GM21825 (cell line): ENCODE measurements around the gene RRBP1.
"Not testable (repeated sequence)": the region's sequence is repeated elsewhere in the genome, so short reads cannot be mapped to it uniquely, and the experiment has no call there.

ENCODE experiments used
- ATAC-seq: cut with Tn5 transposase; IDR thresholded peaks from one replicate; pipeline ENCODE4 v1.9.1; 2021; ENCODE audit warnings: mild to moderate bottlenecking, moderate library complexity; ENCODE audit not compliant: unreplicated experiment

RRBP1 gene

GRCh38 chr20:17664025-17664633, 17.9 kb downstream of the RRBP1 start:
- no peak for ATAC-seq

GRCh38 chr20:17663486-17663885, 18.6 kb downstream of the RRBP1 start:
- no peak for ATAC-seq

GRCh38 chr20:17663040-17663399, 19.0 kb downstream of the RRBP1 start:
- ATAC-seq, result no peak

DNA sequence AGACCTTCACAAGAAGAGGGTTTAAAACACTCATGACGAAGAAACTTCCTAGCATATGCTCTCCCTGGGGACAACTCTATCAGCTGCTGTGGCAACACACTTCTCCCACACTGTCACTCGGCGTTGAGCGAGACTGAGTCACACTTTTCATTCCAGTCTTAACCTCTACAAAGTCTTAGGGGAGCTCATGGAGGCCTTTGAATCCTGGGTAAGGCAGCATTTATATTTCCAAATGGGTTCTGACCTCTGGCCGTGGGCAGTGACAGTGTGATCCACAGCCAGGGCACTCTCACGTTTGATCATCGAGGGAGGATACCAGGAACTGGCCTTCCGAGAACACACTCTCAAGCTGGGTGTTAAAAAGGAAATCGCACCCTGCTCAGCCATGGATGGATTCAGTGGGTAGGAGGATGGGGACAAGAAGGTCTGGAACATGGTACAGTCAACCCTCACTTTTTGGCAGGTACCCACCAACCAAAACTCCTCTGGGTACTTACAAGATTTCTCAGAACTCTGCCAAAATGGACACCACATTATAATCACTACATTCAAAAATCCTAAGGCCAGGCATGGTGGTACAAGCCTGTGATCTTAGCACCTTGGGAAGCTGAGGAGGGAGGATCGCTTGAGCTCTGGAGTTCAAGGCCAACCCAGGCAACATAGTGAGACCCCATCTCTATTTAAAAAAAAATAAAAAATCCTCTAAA, 19.6 kb downstream of the RRBP1 start:
- no peak for ATAC-seq

DNA sequence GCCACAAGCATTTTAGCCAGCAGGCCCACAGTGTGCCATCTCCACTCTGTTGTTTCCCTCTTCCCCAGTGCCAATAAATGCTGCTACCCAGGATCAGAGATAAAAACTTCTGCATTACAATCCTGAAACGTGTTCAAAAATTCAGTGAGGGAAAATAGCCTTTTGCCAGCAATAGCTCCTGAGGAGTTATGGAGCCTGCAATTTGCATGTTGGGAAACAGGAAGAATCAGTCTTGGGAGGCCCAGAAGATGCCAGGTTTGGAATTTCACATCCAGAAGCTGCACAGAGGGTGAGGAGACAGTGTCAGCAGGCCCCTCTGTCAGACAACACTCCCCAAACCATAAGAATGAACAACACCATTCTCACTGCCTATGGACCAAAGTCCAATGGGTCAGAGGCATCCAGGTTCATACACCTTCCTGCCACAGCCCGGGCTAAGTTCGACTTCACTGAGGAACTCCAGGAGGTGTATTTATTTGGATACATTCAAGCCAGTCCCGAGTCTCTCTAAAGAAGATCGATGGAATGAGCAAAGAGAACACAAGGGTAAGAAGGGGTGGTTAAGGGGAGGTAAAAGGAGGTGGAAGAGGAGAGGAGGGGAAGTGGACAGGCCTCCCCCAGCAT, 20.8 kb downstream of the RRBP1 start:
- no peak for ATAC-seq

GRCh38 chr20:17660667-17661066, 21.4 kb downstream of the RRBP1 start:
- ATAC-seq, result no peak

GRCh38 chr20:17659801-17660200, 22.2 kb downstream of the RRBP1 start:
- ATAC-seq, result no peak

DNA sequence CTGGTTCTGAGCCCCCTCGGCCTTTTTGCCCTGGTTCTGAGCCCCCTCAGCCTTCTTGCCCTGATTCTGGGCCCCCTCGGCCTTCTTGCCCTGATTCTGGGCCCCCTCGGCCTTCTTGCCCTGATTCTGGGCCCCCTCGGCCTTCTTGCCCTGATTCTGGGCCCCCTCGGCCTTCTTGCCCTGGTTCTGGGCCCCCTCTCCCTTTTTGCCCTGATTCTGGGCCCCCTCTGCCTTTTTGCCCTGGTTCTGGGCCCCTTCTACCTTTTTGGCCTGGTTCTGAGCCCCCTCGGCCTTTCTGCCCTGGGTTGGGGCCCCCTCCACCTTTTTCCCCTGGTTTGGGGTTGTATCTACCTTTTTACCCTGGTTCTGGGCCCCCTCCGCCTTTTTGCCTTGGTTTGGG, 22.7 kb downstream of the RRBP1 start:
- ATAC-seq, result not testable (repeated sequence)

DNA sequence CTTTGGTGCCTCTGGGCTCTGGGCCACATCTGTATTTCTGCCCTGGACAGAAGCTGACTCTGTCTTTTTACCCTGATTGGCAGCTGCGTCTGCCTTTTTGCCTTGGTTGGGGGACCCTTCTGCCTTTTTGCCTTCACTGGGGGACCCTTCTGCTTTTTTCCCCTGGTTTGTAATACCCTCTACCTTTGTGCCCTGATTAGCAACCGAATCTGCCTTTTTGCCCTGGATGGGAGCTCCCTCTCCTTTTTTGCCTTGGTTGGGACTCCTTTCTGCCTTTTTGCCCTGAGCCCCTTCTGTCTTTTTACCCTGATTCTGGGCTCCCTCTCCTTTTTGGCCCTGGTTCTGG, 23.4 kb downstream of the RRBP1 start:
- no peak for ATAC-seq

GRCh38 chr20:17657898-17658647, 24.0 kb downstream of the RRBP1 start:
- no peak for ATAC-seq

- ATAC-seq, result no peak
Observed at GRCh38 chr20:17657079-17657825, 24.8 kb downstream of the RRBP1 start.

- no peak for ATAC-seq
Observed at GRCh38 chr20:17655865-17656479, 26.1 kb downstream of the RRBP1 start.

DNA sequence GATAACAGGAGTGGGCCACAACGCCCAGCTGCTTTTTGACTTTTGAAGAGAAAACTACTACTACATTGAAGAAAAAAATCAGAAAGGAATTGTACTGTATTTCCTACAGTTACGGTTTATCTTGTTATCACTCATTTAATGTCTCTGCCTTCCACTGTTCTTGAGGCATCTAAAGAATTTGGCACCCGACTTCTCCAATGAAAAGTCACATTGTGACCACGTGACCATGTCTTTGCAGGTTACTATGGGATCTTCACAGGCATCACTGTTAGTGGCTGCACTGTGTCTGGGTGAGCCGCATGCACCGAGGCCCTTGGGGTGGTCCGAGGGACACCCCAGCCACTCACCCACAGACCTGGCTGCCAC, 26.8 kb downstream of the RRBP1 start:
- no peak for ATAC-seq

DNA sequence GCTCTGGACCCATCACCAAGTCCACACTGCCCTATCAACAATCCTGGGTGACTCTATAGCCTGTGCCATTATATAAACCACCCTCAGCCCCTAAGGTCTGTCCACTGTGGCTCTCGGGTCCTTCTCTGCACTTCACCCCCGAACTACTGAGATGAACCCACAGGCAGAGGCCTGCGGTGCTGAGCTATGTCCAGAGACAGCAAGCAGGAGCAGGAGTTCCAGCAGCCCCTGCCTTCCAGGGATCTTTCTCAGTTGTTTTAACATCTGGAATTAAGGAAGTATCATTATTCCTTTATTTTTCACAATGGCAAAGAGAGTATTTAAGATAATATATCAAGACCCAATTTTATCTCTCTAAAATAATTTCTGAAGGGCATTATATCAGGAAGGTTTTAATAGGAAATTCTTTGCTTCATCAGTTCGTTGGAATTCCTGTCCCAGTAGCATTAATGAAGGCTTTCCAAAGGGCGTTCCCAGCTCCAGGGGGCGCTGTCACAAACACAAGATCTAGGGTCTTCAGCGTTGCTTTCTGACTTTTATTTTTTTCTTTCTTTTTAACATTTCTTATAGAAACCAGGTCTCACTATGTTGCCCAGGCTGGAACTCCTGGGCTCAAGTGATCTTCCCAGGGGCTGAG, 27.3 kb downstream of the RRBP1 start:
- no peak for ATAC-seq

- ATAC-seq, result no peak
Observed at GRCh38 chr20:17653835-17654648, 28.0 kb downstream of the RRBP1 start.

DNA sequence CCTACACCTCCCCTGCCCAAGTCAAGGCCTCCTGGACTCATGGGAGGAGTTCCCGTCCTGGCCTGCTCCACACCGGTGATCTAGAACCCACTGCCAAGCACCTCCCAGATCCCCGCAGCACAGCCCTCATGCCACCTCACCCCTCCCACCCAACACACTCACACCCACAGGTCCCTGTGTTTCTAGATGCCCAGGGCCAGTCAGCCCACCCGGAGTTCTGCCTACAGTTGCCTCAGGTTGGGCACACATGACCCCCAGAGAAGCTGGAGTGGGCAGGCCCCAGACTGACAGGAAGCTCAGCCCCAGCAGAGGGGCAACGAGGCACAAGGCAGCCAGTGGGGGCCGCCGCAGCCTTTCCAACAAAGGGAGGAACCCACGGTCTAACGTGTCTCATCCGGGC, 29.6 kb downstream of the RRBP1 start:
- ATAC-seq, result no peak

GRCh38 chr20:17651760-17652388, 30.2 kb downstream of the RRBP1 start:
- no peak for ATAC-seq

DNA sequence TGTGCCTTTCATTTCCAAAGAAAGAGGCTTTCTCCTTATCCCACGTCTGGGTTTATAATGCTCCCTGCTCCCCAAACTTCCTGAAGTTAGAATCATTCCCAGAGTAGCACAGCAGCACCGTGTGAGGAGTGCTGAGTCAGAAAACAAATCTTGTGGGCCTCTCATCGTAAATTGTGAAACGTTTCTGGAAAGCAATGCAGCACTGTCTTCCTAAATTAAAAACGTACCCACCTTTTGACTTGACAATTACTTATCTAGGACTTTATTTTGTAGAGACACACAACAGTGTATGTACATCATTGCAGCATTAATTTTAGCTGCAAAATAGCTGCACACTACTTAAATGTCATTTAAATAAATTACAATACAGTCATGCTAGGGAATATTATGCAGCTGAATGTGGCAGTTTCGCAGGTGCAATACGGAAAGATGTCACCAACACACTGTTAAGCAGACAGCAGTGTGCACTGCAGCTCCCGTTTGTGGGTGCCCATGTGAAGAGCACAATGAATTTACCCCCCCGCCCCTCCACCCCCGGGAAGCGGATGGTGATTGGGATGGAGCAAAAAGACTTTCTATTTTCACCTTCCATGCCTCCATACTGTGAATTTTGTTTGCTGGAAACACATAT, 30.8 kb downstream of the RRBP1 start:
- no peak for ATAC-seq
